GM19043 (cell line): ENCODE results near the gene NEK10.
A peak's percentile ranks its signal among the peaks of the same experiment; 100 is the strongest.
"Not testable (repeated sequence)": the region's sequence is repeated elsewhere in the genome, so short reads cannot be mapped to it uniquely, and the experiment has no call there.

Source experiments
- ATAC-seq: cut with Tn5 transposase; IDR thresholded peaks from one replicate; pipeline ENCODE4 v1.9.1; 2021; ENCODE audit warnings: low read depth; ENCODE audit not compliant: unreplicated experiment

Gene NEK10

DNA sequence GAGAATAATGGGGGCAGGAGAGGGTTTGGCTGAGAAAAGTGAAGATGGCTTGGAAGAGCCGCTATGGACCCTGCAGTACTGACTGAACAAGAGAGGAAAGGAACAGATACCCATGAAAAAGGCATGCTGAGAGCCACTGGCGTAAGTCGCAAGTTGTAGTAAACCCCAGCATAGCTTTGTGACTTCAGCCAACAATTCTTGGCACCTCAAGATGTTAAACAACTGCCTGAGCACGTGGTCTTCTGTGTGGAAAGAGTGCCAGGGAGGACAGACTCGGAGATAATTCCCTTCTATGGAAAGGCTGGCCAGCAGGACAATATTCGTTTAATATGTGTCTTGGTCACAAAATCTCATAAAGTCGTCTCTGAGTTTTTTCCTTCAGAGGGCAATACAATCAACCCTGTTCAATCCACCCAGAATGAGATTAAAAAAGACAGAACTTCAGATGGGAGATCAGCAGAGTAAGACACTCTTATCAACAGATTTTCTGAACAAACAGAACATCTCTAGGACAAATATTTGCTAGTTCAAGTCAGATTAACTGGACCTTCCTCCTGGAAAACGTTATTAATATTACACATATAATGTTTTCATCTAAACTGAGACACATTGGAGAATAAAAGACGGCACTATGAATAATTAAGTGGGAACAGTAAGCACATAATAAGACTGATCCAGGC lies 49.2 kb downstream of the NEK10 start:
- no peak for ATAC-seq

DNA sequence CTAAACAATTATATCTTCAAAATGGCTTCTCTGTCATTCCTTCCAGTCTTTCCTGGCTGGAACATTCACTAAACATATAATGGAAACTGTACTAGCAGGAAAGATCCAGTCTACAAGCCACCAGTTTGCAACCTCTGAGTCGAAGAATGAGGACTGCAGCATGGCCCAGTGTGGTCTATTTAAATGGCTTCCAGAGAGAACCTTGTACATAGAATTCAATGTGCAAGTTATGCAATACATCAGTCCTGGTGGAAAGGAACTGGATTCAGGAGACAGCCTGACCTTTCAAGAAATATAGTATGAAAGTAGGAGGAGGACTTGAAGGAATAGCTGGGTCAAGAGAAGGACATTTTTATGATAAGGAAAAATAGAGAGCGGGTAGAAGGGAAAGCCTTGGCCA lies 49.9 kb downstream of the NEK10 start:
- no peak for ATAC-seq

DNA sequence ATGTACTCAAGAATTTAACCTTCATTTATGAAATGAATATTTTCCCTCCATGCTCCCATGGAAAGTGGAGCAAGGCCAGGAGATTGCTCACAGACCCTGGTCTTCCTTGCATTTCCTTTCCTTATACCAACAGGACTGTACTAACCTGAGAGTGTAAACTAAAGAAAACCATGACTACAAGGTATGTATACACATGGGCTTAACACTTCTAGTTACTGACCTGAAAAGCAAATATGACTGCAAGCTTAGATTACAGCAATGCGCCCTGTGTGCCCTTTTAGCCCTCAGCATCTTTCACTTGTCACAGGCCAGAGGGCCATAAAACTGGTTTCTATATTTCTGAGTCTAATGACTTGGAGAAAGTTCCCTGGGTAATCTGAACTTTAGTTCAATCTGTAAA lies 52.1 kb downstream of the NEK10 start:
- no peak for ATAC-seq

DNA sequence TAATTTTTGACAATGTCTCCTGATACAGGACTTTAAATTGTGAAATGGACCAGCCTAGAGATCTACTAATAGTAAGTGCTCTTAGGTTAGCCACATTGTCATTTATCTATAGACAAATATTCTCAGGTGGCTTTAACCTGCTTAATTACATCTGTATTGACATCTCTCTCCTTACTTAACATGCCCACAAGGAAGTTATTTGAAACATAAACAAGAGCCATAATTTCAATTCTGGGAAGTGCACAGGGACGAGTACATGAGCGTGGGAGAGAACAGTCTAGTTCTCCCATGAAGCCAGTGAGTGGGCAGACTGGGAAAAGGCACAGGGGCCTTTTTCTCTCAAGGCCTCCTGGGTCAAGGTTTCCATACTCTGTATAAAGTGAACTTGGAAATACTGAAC lies 54.2 kb downstream of the NEK10 start:
- ATAC-seq, result no peak

GRCh38 chr3:27312044-27312668 lies 57.0 kb downstream of the NEK10 start:
- ATAC-seq, result peak; percentile 84

GRCh38 chr3:27311400-27311799 lies 57.8 kb downstream of the NEK10 start:
- no peak for ATAC-seq

GRCh38 chr3:27310688-27311087 lies 58.5 kb downstream of the NEK10 start:
- no peak for ATAC-seq

- ATAC-seq, result no peak
These were observed 61.6 kb downstream of the NEK10 start for GRCh38 chr3:27307566-27307965.

DNA sequence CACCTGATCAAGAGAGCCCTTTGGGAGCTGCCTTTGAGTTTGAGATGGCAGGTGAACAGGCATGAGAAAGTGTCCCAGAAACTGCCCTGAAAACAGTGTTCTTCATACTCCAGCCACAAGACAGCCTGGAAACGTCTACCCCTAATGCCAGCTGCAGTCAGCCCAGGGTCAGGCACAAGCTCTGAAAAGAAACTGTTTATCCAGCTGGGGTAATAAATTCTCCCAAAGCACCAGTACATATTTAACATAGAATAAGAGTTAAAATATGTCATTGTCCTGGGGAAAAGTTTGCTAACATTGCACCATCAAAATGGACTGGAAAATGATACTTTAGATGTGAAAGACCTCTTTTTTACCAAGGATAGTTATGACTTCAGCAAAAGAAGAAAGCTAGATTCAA lies 66.3 kb downstream of the NEK10 start:
- no peak for ATAC-seq

GRCh38 chr3:27298981-27299380 lies 70.2 kb downstream of the NEK10 start:
- ATAC-seq, result not testable (repeated sequence)

GRCh38 chr3:27293939-27294338 lies 75.2 kb downstream of the NEK10 start:
- ATAC-seq, result no peak

DNA sequence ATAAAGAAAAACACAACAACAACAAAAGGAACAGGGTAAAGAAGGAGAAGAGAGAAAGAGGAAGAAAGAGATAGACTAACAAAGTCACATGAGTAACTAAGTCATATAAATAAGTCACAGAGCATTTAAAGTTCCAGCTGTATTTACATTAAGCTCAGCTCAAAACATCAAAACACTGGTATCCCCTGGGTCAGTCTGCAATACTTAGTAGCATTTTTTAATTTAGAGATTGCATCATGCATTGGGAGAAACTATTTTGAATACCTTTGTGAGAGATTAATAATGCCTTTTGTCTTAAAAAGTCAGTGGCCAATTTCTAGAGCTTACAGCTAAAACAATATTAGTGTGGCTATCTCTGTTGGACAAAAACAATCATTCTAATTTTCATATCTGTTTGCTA lies 78.4 kb downstream of the NEK10 start:
- ATAC-seq, result no peak

GRCh38 chr3:27289769-27290413 lies 79.3 kb downstream of the NEK10 start:
- no peak for ATAC-seq

GRCh38 chr3:27287052-27287451 lies 82.1 kb downstream of the NEK10 start:
- no peak for ATAC-seq

- not testable (repeated sequence) for ATAC-seq
These were observed 82.7 kb downstream of the NEK10 start for GRCh38 chr3:27286467-27286866.

GRCh38 chr3:27285668-27286067 lies 83.5 kb downstream of the NEK10 start:
- no peak for ATAC-seq

DNA sequence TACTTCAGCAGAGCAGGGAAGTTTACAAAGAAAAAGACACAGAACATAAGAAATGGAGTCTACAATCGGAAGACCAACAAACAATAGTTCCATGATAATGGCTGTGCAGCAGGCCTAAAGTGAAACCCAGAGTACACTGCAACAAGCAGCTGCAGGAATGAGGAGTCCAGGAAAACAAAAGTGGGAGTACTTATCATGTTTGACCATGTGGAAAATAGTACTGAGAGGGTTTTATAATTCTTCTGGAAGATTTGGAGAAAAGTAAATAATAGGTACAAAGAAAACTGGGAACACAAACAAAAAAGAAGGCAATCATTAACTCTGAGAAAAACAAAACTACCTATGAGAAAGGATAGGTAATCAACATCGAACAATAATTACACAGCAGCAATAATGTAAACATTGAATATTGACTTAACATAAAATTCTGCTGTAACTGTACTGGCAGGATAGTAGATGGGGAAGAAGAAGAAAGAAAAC lies 87.5 kb downstream of the NEK10 start:
- no peak for ATAC-seq

DNA sequence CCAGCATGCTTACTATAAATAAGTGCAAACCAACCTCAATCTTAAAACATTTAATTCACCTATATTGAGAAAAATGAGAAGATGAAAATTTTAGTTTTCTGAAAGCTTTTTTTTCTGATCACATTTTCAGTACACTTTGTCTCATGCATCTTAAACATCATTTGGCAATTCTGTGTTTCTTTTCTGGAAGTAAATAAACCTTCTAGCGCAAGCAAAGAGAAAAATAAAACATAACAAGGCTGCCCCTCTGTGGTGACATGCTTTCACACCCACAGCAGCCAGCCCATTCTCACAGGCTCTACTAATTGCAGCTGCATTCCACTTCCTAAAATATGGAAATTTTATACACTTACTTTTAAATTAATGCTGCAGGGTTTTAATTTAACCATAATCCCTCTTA lies 90.1 kb downstream of the NEK10 start:
- no peak for ATAC-seq

- ATAC-seq, result no peak
These were observed 90.7 kb downstream of the NEK10 start for GRCh38 chr3:27278383-27279055.

GRCh38 chr3:27275441-27275990 lies 93.7 kb downstream of the NEK10 start:
- no peak for ATAC-seq

DNA sequence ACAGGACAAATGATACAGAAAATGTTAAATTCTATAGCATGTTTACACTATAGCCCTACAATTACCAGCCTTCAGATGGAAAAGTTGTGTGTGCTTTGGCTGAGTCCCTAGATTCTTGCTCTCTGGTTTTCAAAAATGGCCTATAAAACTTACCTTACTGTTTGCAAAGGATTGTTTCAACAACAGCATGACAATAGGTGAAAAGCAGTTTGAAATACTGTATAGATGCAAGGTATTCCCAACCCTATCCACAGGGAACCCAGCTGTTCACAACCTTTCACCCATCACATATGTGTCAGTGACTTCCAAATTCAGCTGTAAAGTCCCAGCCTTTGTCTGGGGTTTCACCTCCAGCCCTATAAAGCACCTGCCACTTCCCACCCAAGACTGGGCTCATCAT lies 97.3 kb downstream of the NEK10 start:
- no peak for ATAC-seq
